GM18907 (cell line): ENCODE data around the gene SLC4A5.

ENCODE experiments used
- ATAC-seq: cut with Tn5 transposase; IDR thresholded peaks from one replicate; pipeline ENCODE4 v1.9.1; 2021; ENCODE audit warnings: mild to moderate bottlenecking, moderate library complexity; ENCODE audit not compliant: unreplicated experiment

The SLC4A5 gene

GRCh38 chr2:74281141-74281975, 61.9 kb downstream of the SLC4A5 start:
- ATAC-seq: no peak

DNA sequence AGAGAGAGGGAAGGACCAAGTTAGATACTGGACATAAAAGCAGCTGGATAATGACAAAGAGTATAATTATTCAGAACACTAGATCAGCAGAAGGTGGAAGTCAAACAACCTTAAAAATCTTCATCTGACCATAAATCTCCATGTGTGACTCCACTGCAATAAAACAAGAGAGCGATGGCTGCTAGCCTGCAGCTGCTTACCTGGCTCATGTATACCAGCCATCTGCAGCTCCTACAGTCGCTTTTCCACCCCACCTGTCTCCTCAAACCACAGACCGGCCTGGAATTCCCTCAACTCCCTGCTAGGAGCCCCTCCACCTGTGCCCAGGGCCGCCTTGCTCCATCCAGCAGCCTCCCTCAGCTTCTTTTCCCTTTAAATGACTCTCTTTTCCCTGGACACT, 64.5 kb downstream of the SLC4A5 start:
- ATAC-seq: no peak

- no peak for ATAC-seq
Observed at GRCh38 chr2:74278176-74278575, 65.0 kb downstream of the SLC4A5 start.

- ATAC-seq: no peak
Observed at GRCh38 chr2:74275228-74275627, 68.0 kb downstream of the SLC4A5 start.

GRCh38 chr2:74269667-74270066, 73.5 kb downstream of the SLC4A5 start:
- ATAC-seq: no peak

DNA sequence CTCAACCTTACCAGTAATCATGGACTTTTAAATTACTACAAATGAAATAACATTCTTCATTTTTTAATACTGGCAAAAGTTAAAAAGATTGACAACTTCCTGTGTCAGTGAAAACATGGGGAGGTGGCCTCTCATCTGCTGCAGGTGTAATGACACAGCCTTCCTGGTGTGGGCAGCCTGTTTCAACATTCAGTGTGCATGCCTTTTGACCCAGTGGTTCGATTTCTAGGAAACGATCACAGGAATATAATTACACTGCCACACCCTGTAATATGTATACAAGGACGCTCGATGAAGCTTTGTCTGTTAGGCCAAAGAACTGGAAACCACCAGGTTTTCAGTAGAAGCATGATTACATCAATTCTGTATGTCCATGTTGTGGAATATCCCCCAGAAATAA, 76.1 kb downstream of the SLC4A5 start:
- ATAC-seq: no peak

DNA sequence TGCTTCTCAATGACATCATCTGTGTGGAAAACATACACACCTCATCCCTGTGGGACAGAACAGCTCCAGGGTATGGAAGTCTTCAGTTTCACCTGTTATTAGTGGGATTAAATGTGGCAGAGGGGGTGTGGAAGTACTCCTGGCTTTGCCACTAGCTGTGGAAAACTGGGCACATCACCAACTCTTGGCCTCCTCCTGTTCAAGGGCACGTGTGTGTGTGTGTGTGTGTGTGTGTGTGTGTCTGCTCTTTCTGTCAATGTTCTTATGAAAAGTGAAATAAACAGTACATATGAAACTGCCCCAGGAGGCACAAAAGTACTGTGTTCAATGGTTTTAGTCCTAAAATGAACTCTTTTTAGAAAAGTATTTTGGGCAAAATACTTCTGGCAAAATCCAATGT, 78.9 kb downstream of the SLC4A5 start:
- no peak for ATAC-seq

- ATAC-seq: no peak
Observed at GRCh38 chr2:74262681-74263080, 80.5 kb downstream of the SLC4A5 start.

DNA sequence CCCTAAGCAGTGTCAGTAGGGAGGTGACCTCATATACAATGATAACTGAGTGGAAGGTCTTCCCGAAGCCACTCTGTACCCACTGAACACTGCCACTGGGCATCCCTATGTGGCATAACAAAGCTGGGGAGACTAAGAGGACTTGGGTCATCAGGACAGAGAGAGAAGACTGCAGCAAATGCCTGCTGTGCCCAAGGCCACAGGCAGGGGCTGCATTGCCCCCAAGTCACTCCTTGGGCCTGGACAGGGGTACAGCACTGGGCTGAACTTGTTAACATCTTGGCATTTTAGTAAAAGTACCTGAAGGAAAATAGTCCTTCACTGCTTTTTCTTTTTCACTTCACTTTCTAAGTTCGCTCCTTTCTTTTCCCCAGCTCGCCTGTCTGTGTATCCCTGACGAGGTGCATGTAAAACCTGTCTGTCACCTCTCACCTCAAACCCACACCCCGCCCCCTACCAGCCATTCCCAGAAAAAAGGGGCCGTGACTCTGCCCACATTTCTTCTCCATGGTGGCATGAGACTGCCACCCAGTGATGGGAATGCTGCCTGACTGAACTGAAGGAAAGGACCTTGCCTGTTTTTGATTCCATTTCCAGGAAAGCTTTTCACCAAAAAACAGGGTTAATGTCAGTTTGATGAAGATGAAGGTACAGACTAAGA, 81.9 kb downstream of the SLC4A5 start:
- no peak for ATAC-seq

DNA sequence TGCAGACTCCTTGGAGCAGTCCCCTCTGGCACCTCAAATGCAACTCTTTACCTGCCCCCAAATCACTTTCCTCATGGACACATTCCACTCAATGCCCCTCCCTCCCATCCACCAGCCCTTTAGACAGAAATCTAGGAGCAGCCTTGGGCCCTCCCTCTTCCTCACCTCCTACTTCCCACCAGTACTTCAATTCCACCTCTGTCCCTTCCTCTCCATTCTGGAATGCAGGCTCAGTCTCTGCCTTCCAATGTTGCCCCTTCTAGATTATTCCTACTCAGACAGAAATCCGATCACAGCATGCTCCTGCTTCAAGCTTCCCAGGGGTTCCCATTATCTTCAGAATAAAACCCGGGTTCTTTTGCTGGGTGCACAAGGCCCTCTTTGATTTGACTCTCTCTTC, 82.7 kb downstream of the SLC4A5 start:
- no peak for ATAC-seq

DNA sequence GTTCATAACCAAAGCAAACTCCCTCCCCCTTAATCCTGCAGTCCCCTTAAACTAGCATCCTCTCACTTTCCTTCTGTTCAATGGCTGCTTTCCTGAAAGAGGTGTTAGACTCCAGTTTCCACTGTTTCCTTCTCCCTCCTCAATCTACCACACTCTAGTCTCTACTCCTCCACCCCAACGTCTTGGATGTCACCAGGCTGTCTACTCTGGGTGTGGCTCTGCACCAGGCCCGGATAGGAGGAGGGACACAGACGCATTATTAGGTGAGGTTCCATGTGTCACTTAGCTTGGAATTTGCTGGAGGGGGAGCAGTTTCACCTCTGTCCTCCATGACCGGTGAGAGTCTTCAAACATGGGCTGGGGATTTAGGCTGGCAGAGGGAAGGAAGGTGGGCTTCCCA, 83.5 kb downstream of the SLC4A5 start:
- ATAC-seq: no peak

- no peak for ATAC-seq
Observed at GRCh38 chr2:74259191-74259590, 84.0 kb downstream of the SLC4A5 start.

GRCh38 chr2:74255660-74256213, 87.5 kb downstream of the SLC4A5 start:
- ATAC-seq: no peak

GRCh38 chr2:74253971-74254310, 89.3 kb downstream of the SLC4A5 start:
- no peak for ATAC-seq

- no peak for ATAC-seq
Observed at GRCh38 chr2:74253306-74253970, 89.8 kb downstream of the SLC4A5 start.

- ATAC-seq: no peak
Observed at GRCh38 chr2:74252862-74253261, 90.4 kb downstream of the SLC4A5 start.

DNA sequence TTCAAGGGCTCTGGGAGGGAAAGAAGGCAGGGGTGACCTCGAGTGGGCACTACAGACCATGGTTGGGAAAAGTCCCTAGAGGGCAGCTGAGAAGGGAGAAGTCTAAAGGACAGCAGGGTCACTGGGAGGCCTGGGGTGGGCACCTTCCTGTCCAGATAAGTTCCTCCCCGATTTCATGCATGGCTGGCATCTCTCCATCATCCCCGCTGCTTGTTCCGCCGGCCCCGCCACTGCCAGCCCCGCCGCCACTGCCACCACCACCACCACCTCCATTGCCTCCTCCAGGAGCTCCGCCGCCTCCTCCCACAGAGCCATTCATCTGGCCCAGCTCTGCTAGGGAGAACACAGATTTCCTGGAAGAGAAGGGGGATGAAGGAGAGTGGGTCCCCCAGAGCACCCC, 91.2 kb downstream of the SLC4A5 start:
- ATAC-seq: no peak

- ATAC-seq: no peak
Observed at GRCh38 chr2:74250189-74250631, 93.0 kb downstream of the SLC4A5 start.

DNA sequence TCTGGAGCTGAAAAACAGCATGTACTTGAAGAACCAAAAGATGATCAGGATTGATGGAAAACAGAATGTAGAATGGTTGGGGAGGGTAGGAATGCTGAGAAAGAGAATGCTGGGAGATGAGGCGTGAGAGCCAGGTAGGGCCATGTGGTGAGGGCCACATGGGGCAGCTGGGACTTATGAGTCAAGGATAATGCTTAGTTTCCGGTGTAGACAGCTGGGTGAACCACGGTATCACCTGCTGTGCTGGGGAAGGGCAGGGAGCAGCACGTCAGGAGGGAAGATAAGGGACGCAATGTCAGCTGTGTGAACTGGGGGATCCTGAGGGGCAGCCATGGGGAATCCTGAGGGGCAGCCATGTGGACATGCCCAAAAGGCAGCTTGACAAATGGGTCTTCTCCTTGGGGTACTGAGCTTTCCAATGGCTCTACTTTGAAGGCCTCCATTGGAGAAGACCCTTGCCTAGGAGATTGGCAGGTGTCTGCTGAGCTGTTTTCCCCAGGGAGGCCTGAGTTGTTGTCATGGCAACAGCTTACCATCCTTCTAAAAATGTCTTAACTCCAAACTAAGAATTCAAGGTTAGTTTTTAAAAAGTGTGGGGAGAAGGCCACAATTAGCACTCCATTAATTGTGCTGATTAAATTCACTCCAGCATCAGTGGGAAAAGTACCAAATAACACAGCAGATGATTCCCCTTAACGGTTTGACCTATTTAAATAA, 93.7 kb downstream of the SLC4A5 start:
- no peak for ATAC-seq

DNA sequence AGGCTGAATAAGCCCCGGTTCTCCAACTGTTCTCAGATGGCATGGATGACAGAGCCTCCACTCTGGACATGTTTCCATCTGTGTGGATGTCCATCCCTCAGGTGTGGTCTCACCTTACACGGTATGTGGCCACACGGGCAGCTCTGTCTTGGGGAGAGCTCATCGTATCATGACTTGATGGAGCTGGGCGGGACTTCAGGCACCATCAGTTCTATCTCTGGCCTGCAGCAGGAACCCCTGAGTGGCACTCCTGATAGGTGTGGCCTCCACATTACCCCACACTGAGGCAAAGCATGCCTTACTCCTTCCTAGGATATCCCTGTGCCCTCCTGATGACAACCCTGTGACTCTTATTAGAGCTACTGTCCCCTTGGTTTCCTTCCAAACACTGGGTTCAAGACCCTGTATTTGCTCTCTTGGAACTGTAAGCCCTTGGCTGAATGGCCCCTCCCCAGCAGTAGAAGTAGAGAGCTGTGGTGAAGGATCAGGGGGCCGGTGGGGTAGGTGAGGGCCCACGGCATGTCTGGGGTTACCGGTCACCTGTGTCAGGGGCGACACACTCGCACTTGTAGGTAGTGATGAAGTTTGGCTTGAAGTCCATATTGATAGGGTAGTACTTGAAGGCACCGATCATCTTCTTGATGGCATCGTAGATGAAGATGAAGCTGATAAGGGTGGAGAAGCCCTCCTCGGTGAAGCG, 96.6 kb downstream of the SLC4A5 start:
- ATAC-seq: no peak
